K562 (cell line): ENCODE data around the gene KLHL35. TPM values are rescaled to one million over a fixed set of nuclear protein-coding genes. Genes with fewer than 3 reads are reported as not detected.

Experiments used
- ARID3B ChIP-seq: fragments of 250-450 bp; sonication (Bioruptor Pico); IDR thresholded peaks from 2 replicates; pipeline ENCODE4 v1.4.0; 2020; ENCODE audit warnings: borderline replicate concordance
- CAMTA2 ChIP-seq: fragments of 250-450 bp; sonication (Bioruptor Pico); conservative IDR thresholded peaks from 2 replicates; pipeline ENCODE4 v1.5.1; 2022
- CBFB ChIP-seq: sonication (generic); formaldehyde crosslinking; IDR thresholded peaks from 2 replicates; pipeline ENCODE4 v1.4.0; 2020; ENCODE audit warnings: mild to moderate bottlenecking, missing genetic modification reagents
- COPS2 ChIP-seq: fragments of 450-650 bp; conservative IDR thresholded peaks from 2 replicates; pipeline ENCODE4 v1.6.1; 2016; ENCODE audit warnings: mild to moderate bottlenecking, moderate library complexity
- DDX20 ChIP-seq: fragments of 450-650 bp; IDR thresholded peaks from 2 replicates; pipeline ENCODE4 v1.6.1; 2016; ENCODE audit warnings: missing genetic modification characterization, low read depth, mild to moderate bottlenecking, missing compliant biosample characterization, moderate library complexity
- EWSR1 ChIP-seq: fragments of 450-650 bp; IDR thresholded peaks from 2 replicates; pipeline ENCODE4 v1.6.1; 2018; ENCODE audit warnings: borderline replicate concordance, mild to moderate bottlenecking, low read depth, moderate library complexity; ENCODE audit not compliant: partially characterized antibody
- HMBOX1 ChIP-seq: sonication (generic); IDR thresholded peaks from 2 replicates; pipeline ENCODE4 v1.6.1; 2016
- HNRNPL ChIP-seq: fragments of 200-400 bp; formaldehyde crosslinking; IDR thresholded peaks from 2 replicates; pipeline ENCODE4 v1.6.1; 2017; ENCODE audit warnings: low read depth, mild to moderate bottlenecking, low read length
- KLF16 ChIP-seq: IDR thresholded peaks from 2 replicates; pipeline ENCODE4 v1.6.1; 2016; ENCODE audit warnings: antibody characterized with exemption
- PKNOX1 ChIP-seq: fragments of 450-650 bp; IDR thresholded peaks from 2 replicates; pipeline ENCODE4 v1.6.1; 2016
- TCF3 ChIP-seq: sonication (generic); formaldehyde crosslinking; IDR thresholded peaks from 2 replicates; pipeline ENCODE4 v1.4.0; 2020; ENCODE audit warnings: mild to moderate bottlenecking, missing genetic modification reagents
- TEAD2 ChIP-seq: fragments of 450-650 bp; IDR thresholded peaks from 2 replicates; pipeline ENCODE4 v1.6.1; 2016; ENCODE audit warnings: missing genetic modification characterization, control low read depth, missing compliant biosample characterization
- TFE3 ChIP-seq: fragments of 450-650 bp; formaldehyde crosslinking; IDR thresholded peaks from 2 replicates; pipeline ENCODE4 v1.4.0; 2020; ENCODE audit warnings: mild to moderate bottlenecking, mixed read lengths
- XRCC5 ChIP-seq: fragments of 200-400 bp; formaldehyde crosslinking; IDR thresholded peaks from 2 replicates; pipeline ENCODE4 v1.6.1; 2017; ENCODE audit warnings: low read depth, mild to moderate bottlenecking, low read length
- ZNF280B ChIP-seq: fragments of 250-450 bp; sonication (Bioruptor Pico); IDR thresholded peaks from 2 replicates; pipeline ENCODE4 v1.5.1; 2021; ENCODE audit warnings: mild to moderate bottlenecking
- ZNF644 ChIP-seq: fragments of 200-800 bp; sonication (Bioruptor generic); IDR thresholded peaks from 2 replicates; pipeline ENCODE4 v1.6.1; 2016; ENCODE audit warnings: low read depth, missing genetic modification characterization, missing compliant biosample characterization
- ZNF740 ChIP-seq, 3 experiments: fragments of 200-800 bp in 1 of 3; sonication (Bioruptor generic) in 1 of 3; sonication (generic) in 1 of 3; formaldehyde crosslinking in 1 of 3; IDR thresholded peaks; 2 replicates each; pipeline versions ENCODE4 v1.6.1 to v1.8.0; 2016 to 2022; ENCODE audit warnings: mild to moderate bottlenecking in 2 of 3, missing compliant biosample characterization in 2 of 3, missing genetic modification characterization in 2 of 3, missing genetic modification reagents in 1 of 3
- ZSCAN32 ChIP-seq: fragments of 450-650 bp; formaldehyde crosslinking; IDR thresholded peaks from 2 replicates; pipeline ENCODE4 v1.4.0; 2020; ENCODE audit warnings: mild to moderate bottlenecking, moderate library complexity
- polyA plus RNA-seq, 8 experiments: library from polyadenylated mRNA; depleted of rRNA in 4 of 8; stranded (reverse) in 5 of 8; unstranded in 3 of 8; fragments of >200 nt; fragmentation: Nextera tagmentation in 2 of 8; fragmentation: Illumina TruSeq in 1 of 8; extraction: Ambion mirVana in 2 of 8; extraction: Trizol in 1 of 8; gene quantifications; 2 replicates each; pipeline versions ENCODE4 v1.2.1 to v1.2.3, GENCODE V29; 2011 to 2014; ENCODE audit warnings: inconsistent platforms in 1 of 8, missing spikeins in 1 of 8
- total RNA-seq, 7 experiments: library from RNA; depleted of rRNA in 6 of 7; stranded (reverse); fragments of >200 nt in 6 of 7; fragmentation: Illumina TruSeq in 2 of 7; extraction: Trizol in 2 of 7; gene quantifications; 2 replicates each; pipeline versions ENCODE4 v1.2.1 to v1.2.3, GENCODE V29; 2011 to 2021; ENCODE audit warnings: low replicate concordance in 1 of 7

The KLHL35 gene
- total and polyA plus RNA-seq, 9 of the 15 experiments (the other 6 are each of a cell fraction or from before 2014, with no cell fraction given), result not detected

GRCh38 chr11:75406338-75406777, 26.6 kb downstream of the KLHL35 start (continued):
- TF ChIP-seq HNRNPL (no peak), DDX20 (tag) (no peak), EWSR1 (no peak), TFE3 (CRISPR knock-in tag) (no peak), ZNF740 (CRISPR knock-in tag; IDR thresholded peaks at IDR 0.05) (no peak), ZNF740 (tag; IDR thresholded peaks at IDR 0.05) (no peak), ARID3B (CRISPR knock-in tag) (no peak), CAMTA2 (no peak), ZNF280B (no peak), ZSCAN32 (CRISPR knock-in tag) (no peak), PKNOX1 (peak; percentile 37; the same call in 1 of the 2 replicates), CBFB (CRISPR knock-in tag) (no peak), COPS2 (no peak), HMBOX1 (peak; percentile 24; the same call in 1 of the 2 replicates), KLF16 (peak; percentile 95), XRCC5 (no peak), TEAD2 (tag) (no peak), TCF3 (CRISPR knock-in tag) (peak; percentile 95), ZNF644 (tag) (peak; percentile 94)
